H7 (cell line): ENCODE measurements around the gene DSP. TPM values are rescaled to one million over a fixed set of nuclear protein-coding genes. Genes with fewer than 3 reads are reported as not detected.

Source experiments
- DNase-seq: peaks from one replicate; pipeline ENCODE4 v3.0.0; 2012
- H3K27me3 ChIP-seq: 2 replicates; pipeline ENCODE4 v1.6.0; 2011; ENCODE audit warnings: mild to moderate bottlenecking, low read length; ENCODE audit not compliant: control insufficient read depth, insufficient read depth
- H3K36me3 ChIP-seq: replicated peaks from 2 replicates; pipeline ENCODE4 v1.5.1; 2011; ENCODE audit warnings: low read length; ENCODE audit not compliant: control insufficient read depth, insufficient read depth
- H3K4me3 ChIP-seq: 2 replicates; pipeline ENCODE4 v1.5.1; 2011; ENCODE audit warnings: low read depth, mild to moderate bottlenecking, control low read depth, low read length, moderate library complexity; ENCODE audit not compliant: insufficient read depth
- total RNA-seq: library from RNA; depleted of rRNA; stranded (reverse); fragments of >200 nt; shearing (Covaris generic); gene quantifications from 2 replicates; pipeline ENCODE4 v1.2.3, GENCODE V29; 2014; rRNA removed

Gene DSP
- total RNA-seq = 33.9 and 58.0 TPM in 2 replicates

- Histone ChIP-seq H3K4me3 (peak within 1 kb of the TSS; percentile 93), H3K27me3 (peaks cover 17% of the 10 kb centered on the region)
- peak; percentile 90 for DNase-seq
Observed at GRCh38 chr6:7541175-7542064, at the start of gene DSP. Gene DSP, plus strand, starts transcription at chr6:7541671. Its CDS starts 245 bp downstream, at chr6:7541916.

GRCh38 chr6:7493866-7494265 lies 47.6 kb upstream of the DSP start:
- no peaks in the 10 kb centered on the region for H3K27me3 ChIP-seq
- no peak overlapping the region for H3K4me3 ChIP-seq

More at GRCh38 chr6:7541175-7542064, at the start of gene DSP:
- no peaks in the 10 kb centered on the region for H3K36me3 ChIP-seq

DNA sequence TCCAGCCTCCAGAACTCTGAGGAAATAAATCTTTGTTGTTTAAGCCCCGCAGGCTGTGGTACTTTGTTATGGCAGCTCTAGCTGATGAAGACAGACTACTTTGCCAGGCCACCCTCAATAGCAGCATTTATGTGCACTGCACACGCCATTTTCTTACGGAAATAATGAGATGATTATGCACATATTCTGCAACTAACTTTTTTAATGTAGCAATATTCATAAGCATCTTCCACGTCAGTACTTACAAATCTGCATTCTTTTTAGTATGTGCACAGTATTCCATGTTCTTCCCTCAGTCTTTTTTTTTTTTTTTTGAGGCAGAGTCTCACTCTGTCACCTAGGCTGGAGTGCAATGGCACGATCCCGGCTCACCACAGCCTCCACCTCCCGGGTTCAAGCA lies 46.8 kb upstream of the DSP start:
- H3K27me3 ChIP-seq = no peaks in the 10 kb centered on the region
- H3K4me3 ChIP-seq = no peak overlapping the region
- DNase-seq = no peak

More at GRCh38 chr6:7493866-7494265, 47.6 kb upstream of the DSP start:
- DNase-seq = no peak
- H3K36me3 ChIP-seq = no peaks in the 10 kb centered on the region

DNA sequence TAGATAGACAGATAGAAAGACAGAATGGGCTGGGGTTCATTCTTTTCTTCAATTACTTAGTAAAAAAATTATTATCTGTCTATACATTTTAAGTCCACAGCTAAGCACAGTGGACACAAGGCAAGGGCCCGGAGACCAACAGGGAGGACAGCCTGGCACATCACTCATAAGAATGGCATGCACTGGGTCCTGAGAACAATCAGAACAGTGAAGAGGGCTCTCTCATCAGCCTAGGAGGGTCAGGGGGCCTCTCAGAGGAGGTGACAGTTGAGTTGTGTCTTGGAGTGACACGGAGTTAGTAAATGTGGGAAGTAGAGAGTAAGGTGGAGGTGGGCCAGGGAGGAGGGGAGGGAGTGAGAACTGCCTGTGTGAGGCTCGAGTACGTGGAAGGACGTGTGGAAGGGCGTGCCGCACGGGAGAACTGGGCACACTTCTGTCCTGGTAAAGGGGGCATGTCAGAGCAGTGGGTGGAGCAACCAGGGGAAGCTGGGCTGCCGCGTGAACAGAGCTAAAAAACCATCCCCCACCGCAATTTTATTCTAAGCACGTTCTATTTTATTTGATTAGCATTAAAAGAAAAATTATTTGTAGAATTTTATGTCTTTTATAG lies 45.1 kb upstream of the DSP start:
- no peak overlapping the region for H3K4me3 ChIP-seq
- no peaks in the 10 kb centered on the region for H3K36me3 ChIP-seq
- H3K27me3 ChIP-seq = no peaks in the 10 kb centered on the region
- no peak for DNase-seq

More for the DNA sequence above, 46.8 kb upstream of the DSP start:
- no peaks in the 10 kb centered on the region for H3K36me3 ChIP-seq

- Histone ChIP-seq H3K27me3 (no peaks in the 10 kb centered on the region), H3K4me3 (no peak overlapping the region), H3K36me3 (no peaks in the 10 kb centered on the region)
- DNase-seq = no peak
Observed at GRCh38 chr6:7500752-7501282, 40.7 kb upstream of the DSP start.

DNA sequence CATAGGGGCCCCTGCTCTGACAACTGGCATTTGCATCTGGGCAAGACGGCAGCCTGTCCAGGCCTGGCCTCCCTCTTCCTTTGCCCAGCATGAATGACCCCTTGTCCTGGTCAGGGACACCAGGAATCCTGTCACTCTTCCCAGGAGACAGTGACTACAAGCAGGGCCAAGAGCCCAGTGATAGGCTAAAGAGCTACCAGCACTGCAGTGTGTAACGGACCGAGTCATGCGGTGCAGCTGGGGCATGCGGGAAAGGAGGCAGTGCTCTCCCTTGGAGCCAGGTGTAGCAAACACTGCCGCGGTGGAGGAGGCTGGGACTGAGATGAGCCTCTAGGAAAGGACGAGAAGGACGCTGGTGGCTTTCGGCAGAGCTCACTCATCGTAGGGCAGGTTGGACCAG lies 38.7 kb upstream of the DSP start:
- no peaks in the 10 kb centered on the region for H3K27me3 ChIP-seq
- no peaks in the 10 kb centered on the region for H3K36me3 ChIP-seq
- H3K4me3 ChIP-seq = no peak overlapping the region
- no peak for DNase-seq

- no peak overlapping the region for H3K4me3 ChIP-seq
- H3K36me3 ChIP-seq = no peaks in the 10 kb centered on the region
Observed at GRCh38 chr6:7504041-7504440, 37.4 kb upstream of the DSP start.

DNA sequence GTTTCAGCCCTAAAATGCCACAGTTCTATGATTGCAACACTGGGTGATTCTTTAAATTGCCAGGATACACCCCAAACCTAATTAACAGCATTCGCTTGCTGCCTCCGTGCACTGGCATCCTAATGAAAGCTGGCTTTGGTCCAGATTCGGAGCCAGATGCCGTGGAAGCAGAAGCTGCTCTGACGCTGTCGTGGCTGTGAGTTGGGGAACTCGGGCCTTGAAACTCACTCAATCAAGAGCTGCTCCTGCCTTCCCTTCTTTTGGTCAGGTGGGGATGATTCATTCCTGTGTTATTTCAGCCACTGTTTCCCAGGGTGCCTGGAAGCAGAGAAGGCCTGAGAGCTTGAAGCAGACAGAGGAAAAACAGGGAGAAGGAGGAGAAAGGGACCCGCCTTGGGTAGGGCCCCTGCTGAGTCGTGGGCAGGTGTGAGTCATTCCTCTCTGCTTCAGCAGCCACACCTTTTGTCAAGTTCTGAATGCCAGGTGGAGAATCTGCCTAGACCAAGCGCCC lies 36.2 kb upstream of the DSP start:
- Histone ChIP-seq H3K4me3 (no peak overlapping the region), H3K36me3 (no peaks in the 10 kb centered on the region)
- peak; percentile 61 for DNase-seq

More at GRCh38 chr6:7504041-7504440, 37.4 kb upstream of the DSP start:
- H3K27me3 ChIP-seq = no peaks in the 10 kb centered on the region
- no peak for DNase-seq

GRCh38 chr6:7507600-7507999 lies 33.9 kb upstream of the DSP start:
- no peak for DNase-seq
- H3K4me3 ChIP-seq = no peak overlapping the region
- no peaks in the 10 kb centered on the region for H3K36me3 ChIP-seq
- no peaks in the 10 kb centered on the region for H3K27me3 ChIP-seq

More for the DNA sequence above, 36.2 kb upstream of the DSP start:
- H3K27me3 ChIP-seq = no peaks in the 10 kb centered on the region

- no peak for DNase-seq
- Histone ChIP-seq H3K4me3 (no peak overlapping the region), H3K27me3 (no peaks in the 10 kb centered on the region)
Observed at GRCh38 chr6:7512320-7512719, 29.2 kb upstream of the DSP start.

GRCh38 chr6:7513529-7513928 lies 27.9 kb upstream of the DSP start:
- no peak overlapping the region for H3K4me3 ChIP-seq
- no peak for DNase-seq
- H3K36me3 ChIP-seq = no peaks in the 10 kb centered on the region
- no peaks in the 10 kb centered on the region for H3K27me3 ChIP-seq

More at GRCh38 chr6:7512320-7512719, 29.2 kb upstream of the DSP start:
- H3K36me3 ChIP-seq = no peaks in the 10 kb centered on the region

GRCh38 chr6:7515363-7515762 lies 26.1 kb upstream of the DSP start:
- Histone ChIP-seq H3K4me3 (no peak overlapping the region), H3K27me3 (no peaks in the 10 kb centered on the region), H3K36me3 (no peaks in the 10 kb centered on the region)
- no peak for DNase-seq

DNA sequence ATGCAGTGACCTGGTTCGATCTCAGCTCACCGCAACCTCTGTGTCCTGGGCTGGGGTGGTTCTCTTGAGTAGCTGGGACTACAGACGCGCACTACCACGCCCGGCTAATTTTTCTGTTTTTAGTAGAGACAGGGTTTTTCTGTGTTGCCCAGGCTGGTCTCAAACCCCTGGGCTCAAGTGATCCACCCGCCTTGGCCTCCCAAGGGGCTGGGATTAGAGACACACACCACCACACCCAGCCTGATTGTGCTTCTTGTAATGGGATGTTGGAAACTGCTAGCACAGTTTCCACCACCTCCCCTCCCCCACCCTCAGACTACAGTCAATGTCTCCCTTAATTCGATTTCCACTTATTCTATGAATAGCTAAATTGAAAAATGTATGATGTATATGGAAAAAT lies 22.6 kb upstream of the DSP start:
- Histone ChIP-seq H3K27me3 (no peaks in the 10 kb centered on the region), H3K36me3 (no peaks in the 10 kb centered on the region), H3K4me3 (no peak overlapping the region)
- no peak for DNase-seq

- Histone ChIP-seq H3K36me3 (no peaks in the 10 kb centered on the region), H3K4me3 (no peak overlapping the region), H3K27me3 (no peaks in the 10 kb centered on the region)
- no peak for DNase-seq
Observed at GRCh38 chr6:7522873-7523272, 18.6 kb upstream of the DSP start.

GRCh38 chr6:7523922-7524321 lies 17.5 kb upstream of the DSP start:
- DNase-seq = no peak
- Histone ChIP-seq H3K36me3 (no peaks in the 10 kb centered on the region), H3K27me3 (no peaks in the 10 kb centered on the region), H3K4me3 (no peak overlapping the region)
